Skeletal muscle satellite cell (primary cell): ENCODE measurements around the gene SYT10.
"Not testable (repeated sequence)": the region's sequence is repeated elsewhere in the genome, so short reads cannot be mapped to it uniquely, and the experiment has no call there.

ENCODE experiments used
- H3K27me3 ChIP-seq: 2 replicates; pipeline ENCODE4 v1.7.0; 2013; ENCODE audit warnings: low read length; ENCODE audit not compliant: control insufficient read depth, insufficient read depth
- H3K36me3 ChIP-seq: 2 replicates; pipeline ENCODE4 v1.7.0; 2013; ENCODE audit warnings: mild to moderate bottlenecking, control low read depth, low read length; ENCODE audit not compliant: insufficient read depth
- H3K4me1 ChIP-seq: 2 replicates; pipeline ENCODE4 v1.7.0; 2013; ENCODE audit warnings: low read length; ENCODE audit not compliant: control insufficient read depth, insufficient read depth
- H3K4me2 ChIP-seq: 2 replicates; pipeline ENCODE4 v1.7.0; 2013; ENCODE audit warnings: mild to moderate bottlenecking, low read length
- H3K4me3 ChIP-seq: 2 replicates; pipeline ENCODE4 v1.7.0; 2013; ENCODE audit warnings: low read length
- H3K9ac ChIP-seq: 2 replicates; pipeline ENCODE4 v1.7.0; 2013; ENCODE audit warnings: mild to moderate bottlenecking, low read depth, low read length, moderate library complexity
- H3K9me3 ChIP-seq: replicated peaks from 2 replicates; pipeline ENCODE4 v1.7.0; 2013; ENCODE audit warnings: mild to moderate bottlenecking, control low read depth, low read length

Gene SYT10

DNA sequence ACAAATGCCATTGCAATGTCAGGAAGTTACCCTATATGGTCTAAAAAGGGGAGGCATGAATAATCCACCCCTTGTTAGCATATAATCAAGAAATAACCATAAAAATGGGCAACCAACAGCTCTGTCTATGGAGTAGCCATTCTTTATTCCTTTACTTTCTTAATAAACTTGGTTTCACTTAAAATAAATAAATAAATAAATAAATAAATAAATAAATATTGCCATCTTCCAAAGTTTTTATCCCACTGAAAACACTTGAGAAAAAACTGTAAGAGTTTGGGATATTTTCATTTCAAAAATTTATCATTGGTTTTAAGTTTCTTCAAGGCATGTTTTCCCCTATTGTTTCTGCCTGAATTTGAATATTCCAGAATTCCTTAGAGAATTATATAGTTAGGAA lies 89.8 kb downstream of the SYT10 start:
- no peaks in the 10 kb centered on the region for H3K36me3 ChIP-seq
- no peak overlapping the region for H3K4me3 ChIP-seq
- H3K9ac ChIP-seq: no peak overlapping the region
- H3K4me2 ChIP-seq: no peak overlapping the region
- no peaks in the 10 kb centered on the region for H3K4me1 ChIP-seq
- H3K9me3 ChIP-seq: no peaks in the 10 kb centered on the region
- H3K27me3 ChIP-seq: no peaks in the 10 kb centered on the region

GRCh38 chr12:33331961-33332398 lies 107.6 kb downstream of the SYT10 start:
- H3K36me3 ChIP-seq, H3K9ac ChIP-seq, H3K4me1 ChIP-seq, H3K27me3 ChIP-seq, H3K9me3 ChIP-seq, H3K4me3 ChIP-seq, H3K4me2 ChIP-seq: not testable (repeated sequence)

GRCh38 chr12:33330940-33331339 lies 108.7 kb downstream of the SYT10 start:
- H3K9ac ChIP-seq: no peak overlapping the region

More at GRCh38 chr12:33330940-33331339, 108.7 kb downstream of the SYT10 start:
- no peaks in the 10 kb centered on the region for H3K4me1 ChIP-seq
- H3K27me3 ChIP-seq: no peaks in the 10 kb centered on the region
- no peaks in the 10 kb centered on the region for H3K36me3 ChIP-seq
- no peak overlapping the region for H3K4me3 ChIP-seq
- H3K4me2 ChIP-seq: no peak overlapping the region
- no peaks in the 10 kb centered on the region for H3K9me3 ChIP-seq
